Measurements from ENCODE around the gene TRIM46. TPM values are rescaled to one million over a fixed set of nuclear protein-coding genes. Genes with fewer than 3 reads are reported as not detected.
"Not testable (repeated sequence)": the region's sequence is repeated elsewhere in the genome, so short reads cannot be mapped to it uniquely, and the experiment has no call there.

Gene TRIM46
- total RNA-seq, 1 experiment from 2014 or later, result 0.21 TPM

DNA sequence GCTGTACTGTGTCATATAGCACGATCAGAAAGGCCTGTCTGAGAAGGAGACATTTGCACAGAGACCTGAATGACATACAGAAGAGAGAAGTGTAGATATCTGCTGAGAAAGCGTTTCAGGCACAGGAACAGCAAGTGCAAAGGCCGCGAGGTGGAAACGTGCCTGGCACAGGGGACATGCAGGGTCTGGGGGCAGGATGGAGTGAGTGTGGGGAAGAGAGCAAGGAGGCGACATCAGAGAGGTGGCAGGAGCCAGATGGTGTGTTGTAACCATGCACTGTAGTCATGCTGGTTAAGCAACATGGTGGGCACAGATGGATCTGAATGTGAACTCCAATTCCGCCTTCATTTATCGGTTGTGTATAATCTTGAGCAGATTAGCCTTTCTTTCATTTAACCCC is 13.5 kb upstream of the TRIM46 start:
- Mint-ChIP-seq H3K27ac (ENCODE audit: low read depth, unreplicated experiment) (no peak overlapping the region), H3K36me3 (ENCODE audit: insufficient read depth, unreplicated experiment) (no peaks in the 10 kb centered on the region), H3K4me3 (ENCODE audit: unreplicated experiment) (no peak overlapping the region), H3K27me3 (ENCODE audit: insufficient read depth, unreplicated experiment) (peaks cover 10% of the 10 kb centered on the region), H3K4me1 (ENCODE audit: insufficient read depth, unreplicated experiment) (no peaks in the 10 kb centered on the region), H3K9me3 (ENCODE audit: unreplicated experiment) (no peaks in the 10 kb centered on the region)
- TF ChIP-seq, protein P1, sequence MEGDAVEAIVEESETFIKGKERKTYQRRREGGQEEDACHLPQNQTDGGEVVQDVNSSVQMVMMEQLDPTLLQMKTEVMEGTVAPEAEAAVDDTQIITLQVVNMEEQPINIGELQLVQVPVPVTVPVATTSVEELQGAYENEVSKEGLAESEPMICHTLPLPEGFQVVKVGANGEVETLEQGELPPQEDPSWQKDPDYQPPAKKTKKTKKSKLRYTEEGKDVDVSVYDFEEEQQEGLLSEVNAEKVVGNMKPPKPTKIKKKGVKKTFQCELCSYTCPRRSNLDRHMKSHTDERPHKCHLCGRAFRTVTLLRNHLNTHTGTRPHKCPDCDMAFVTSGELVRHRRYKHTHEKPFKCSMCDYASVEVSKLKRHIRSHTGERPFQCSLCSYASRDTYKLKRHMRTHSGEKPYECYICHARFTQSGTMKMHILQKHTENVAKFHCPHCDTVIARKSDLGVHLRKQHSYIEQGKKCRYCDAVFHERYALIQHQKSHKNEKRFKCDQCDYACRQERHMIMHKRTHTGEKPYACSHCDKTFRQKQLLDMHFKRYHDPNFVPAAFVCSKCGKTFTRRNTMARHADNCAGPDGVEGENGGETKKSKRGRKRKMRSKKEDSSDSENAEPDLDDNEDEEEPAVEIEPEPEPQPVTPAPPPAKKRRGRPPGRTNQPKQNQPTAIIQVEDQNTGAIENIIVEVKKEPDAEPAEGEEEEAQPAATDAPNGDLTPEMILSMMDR (IDR thresholded peaks at IDR 0.05; ENCODE audit: unreplicated experiment), result no peak
- intact Hi-C loops (cut with micrococcal nuclease), result no loop called here
- no peak for DNase-seq (ENCODE audit: unreplicated experiment)
- POLR2A ChIA-PET, result no interaction called here
- CTCF ChIA-PET, result interaction anchor here (1.4 to 1.5 kb wide), 2 partner anchors 68 to 75 kb away, joined by 4 to 7 read pairs; no protein-coding TSS in a partner anchor
- BruUV-seq (replicated peaks), result no TSS peak

GRCh38 chr1:155162631-155163030 is 11.0 kb upstream of the TRIM46 start:
- intact Hi-C loops (cut with micrococcal nuclease); DNase-seq (ENCODE audit: unreplicated experiment); BruUV-seq (replicated peaks); H3K4me3 Mint-ChIP-seq (ENCODE audit: unreplicated experiment); H3K27me3 Mint-ChIP-seq (ENCODE audit: insufficient read depth, unreplicated experiment); H3K36me3 Mint-ChIP-seq (ENCODE audit: insufficient read depth, unreplicated experiment); H3K4me1 Mint-ChIP-seq (ENCODE audit: insufficient read depth, unreplicated experiment); H3K9me3 Mint-ChIP-seq (ENCODE audit: unreplicated experiment); H3K27ac Mint-ChIP-seq (ENCODE audit: low read depth, unreplicated experiment): not testable (repeated sequence)
- ChIA-PET POLR2A (interaction anchor here (1.5 kb wide), 1 partner anchor 23 kb away, joined by 4 read pairs; no protein-coding TSS in a partner anchor), CTCF (interaction anchor here (0.6 to 14.5 kb wide), 6 partner anchors 10 to 116 kb away, joined by 3 to 380 read pairs (median 6); partner anchors contain the start of gene KRTCAP2)

DNA sequence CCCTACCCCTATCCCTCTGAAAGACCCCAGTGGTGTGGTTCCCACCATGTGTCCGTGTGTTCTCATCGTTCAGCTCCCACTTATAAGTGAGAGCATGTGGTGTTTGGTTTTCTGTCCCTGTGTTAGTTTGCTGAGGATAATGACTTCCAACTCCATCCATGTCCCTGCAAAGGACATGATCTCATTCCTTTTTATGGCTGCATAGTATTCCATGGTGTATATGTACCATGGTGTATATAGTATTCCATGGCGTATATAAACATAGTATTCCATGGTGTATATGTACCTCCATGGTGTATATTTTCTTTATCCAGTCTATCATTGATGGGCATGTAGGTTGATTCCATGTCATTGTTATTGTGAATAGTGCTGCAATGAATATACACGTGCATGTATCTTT is 9.9 kb upstream of the TRIM46 start:
- ChIA-PET POLR2A (interaction anchor here (0.6 to 2.3 kb wide), 4 partner anchors 9 to 54 kb away, joined by 3 to 7 read pairs (median 4); partner anchors contain the start of gene KRTCAP2), CTCF (interaction anchor here (0.6 to 14.5 kb wide), 6 partner anchors 9 to 218 kb away, joined by 3 to 380 read pairs (median 4); partner anchors contain the start of gene KRTCAP2)
- H3K9me3 Mint-ChIP-seq (ENCODE audit: unreplicated experiment); H3K36me3 Mint-ChIP-seq (ENCODE audit: insufficient read depth, unreplicated experiment); intact Hi-C loops (cut with micrococcal nuclease); H3K4me3 Mint-ChIP-seq (ENCODE audit: unreplicated experiment); H3K27ac Mint-ChIP-seq (ENCODE audit: low read depth, unreplicated experiment); DNase-seq (ENCODE audit: unreplicated experiment); BruUV-seq (replicated peaks); H3K27me3 Mint-ChIP-seq (ENCODE audit: insufficient read depth, unreplicated experiment); H3K4me1 Mint-ChIP-seq (ENCODE audit: insufficient read depth, unreplicated experiment): not testable (repeated sequence)

- H3K27me3 Mint-ChIP-seq (ENCODE audit: insufficient read depth, unreplicated experiment); H3K36me3 Mint-ChIP-seq (ENCODE audit: insufficient read depth, unreplicated experiment); H3K4me1 Mint-ChIP-seq (ENCODE audit: insufficient read depth, unreplicated experiment); H3K9me3 Mint-ChIP-seq (ENCODE audit: unreplicated experiment); BruUV-seq (replicated peaks); H3K27ac Mint-ChIP-seq (ENCODE audit: low read depth, unreplicated experiment); intact Hi-C loops (cut with micrococcal nuclease); H3K4me3 Mint-ChIP-seq (ENCODE audit: unreplicated experiment); DNase-seq (ENCODE audit: unreplicated experiment): not testable (repeated sequence)
- POLR2A ChIA-PET, result interaction anchor here (0.6 to 2.3 kb wide), 2 partner anchors 8 to 55 kb away, joined by 3 to 7 read pairs; partner anchors contain the start of gene KRTCAP2
- CTCF ChIA-PET, result interaction anchor here (0.6 to 14.5 kb wide), 7 partner anchors 8 to 74 kb away, joined by 3 to 380 read pairs (median 4); partner anchors contain the start of gene KRTCAP2
Observed at GRCh38 chr1:155164625-155165024, 9.0 kb upstream of the TRIM46 start.

DNA sequence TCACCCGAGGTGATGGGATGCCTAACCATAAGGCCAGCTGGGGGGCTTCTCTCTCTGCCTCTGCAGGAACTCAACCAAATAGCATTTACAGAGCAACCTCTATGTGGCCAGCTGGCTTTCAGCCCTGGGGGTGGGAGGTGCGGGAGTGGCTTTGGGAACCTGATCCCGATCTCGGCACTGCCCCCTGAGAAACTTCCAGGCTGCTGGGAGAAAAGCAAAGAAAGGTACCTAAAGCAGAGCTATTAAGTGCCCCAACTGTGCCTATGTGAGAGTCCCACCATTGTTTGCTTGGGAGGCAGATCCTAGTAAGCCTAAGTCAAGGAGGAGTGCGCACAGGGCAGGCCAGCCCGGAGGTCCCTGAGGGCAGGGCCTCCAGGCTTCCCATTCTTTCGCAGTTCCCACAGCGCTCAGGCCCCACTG is 7.6 kb upstream of the TRIM46 start:
- Mint-ChIP-seq H3K9me3 (ENCODE audit: unreplicated experiment) (no peaks in the 10 kb centered on the region), H3K36me3 (ENCODE audit: insufficient read depth, unreplicated experiment) (peaks cover 20% of the 10 kb centered on the region), H3K27ac (ENCODE audit: low read depth, unreplicated experiment) (no peak overlapping the region), H3K4me3 (ENCODE audit: unreplicated experiment) (no peak overlapping the region), H3K4me1 (ENCODE audit: insufficient read depth, unreplicated experiment) (peaks cover 15% of the 10 kb centered on the region), H3K27me3 (ENCODE audit: insufficient read depth, unreplicated experiment) (no peaks in the 10 kb centered on the region)
- ChIA-PET CTCF (interaction anchor here (0.5 to 14.5 kb wide), 17 partner anchors 10 to 685 kb away, joined by 3 to 380 read pairs (median 4); no protein-coding TSS in a partner anchor), POLR2A (interaction anchor here (1.4 kb wide), 1 partner anchor 40 kb away, joined by 3 read pairs; no protein-coding TSS in a partner anchor)
- TF ChIP-seq, protein P1 (IDR thresholded peaks at IDR 0.05; ENCODE audit: unreplicated experiment), result no peak
- no TSS peak for BruUV-seq (replicated peaks)
- no peak for DNase-seq (ENCODE audit: unreplicated experiment)
- intact Hi-C loops (cut with micrococcal nuclease), result no loop called here
